ENCODE results near the gene CNTNAP2.

GRCh38 chr7:147047696-147048095 is 931.1 kb downstream of the CNTNAP2 start:
- TF ChIP-seq CTCF (IDR thresholded peaks at IDR 0.05) (no peak), POLR2A (IDR thresholded peaks at IDR 0.05) (no peak)

All from uterus (tissue), 2 donors.